ENCODE data around the gene MAP2K5. TPM values are rescaled to one million over a fixed set of nuclear protein-coding genes. Genes with fewer than 3 reads are reported as not detected.
"Not testable (repeated sequence)": the region's sequence is repeated elsewhere in the genome, so short reads cannot be mapped to it uniquely, and the experiment has no call there.

Gene MAP2K5
- total and polyA plus RNA-seq, 9 of the 15 experiments (the other 6 are each of a cell fraction or from before 2014, with no cell fraction given): 0.41 to 16.5 (median 7.5) TPM

GRCh38 chr15:67632261-67632660 lies 89.8 kb downstream of the MAP2K5 start:
- Histone ChIP-seq H3K36me3 (ENCODE audit: control insufficient read depth, insufficient read depth, low read length) (no peaks in the 10 kb centered on the region), H3K9ac (ENCODE audit: insufficient read depth in 1 of 2, low read depth in 2 of 2, low read length in 2 of 2) (no peak overlapping the region), H3K4me2 (ENCODE audit: insufficient read depth, low read length) (no peak overlapping the region), H3K4me1 (replicated peaks in 1 of 2; ENCODE audit: control insufficient read depth in 2 of 2, insufficient read depth in 2 of 2, low read length in 2 of 2) (no peaks in the 10 kb centered on the region), H3K27ac (ENCODE audit: extremely low read depth, low read depth, low read length) (no peak overlapping the region), H2AFZ (ENCODE audit: low read depth, low read length) (no peak overlapping the region), H4K20me1 (replicated peaks; ENCODE audit: control insufficient read depth, insufficient read depth, low read length) (no peaks in the 10 kb centered on the region), H3K9me3 (replicated peaks; ENCODE audit: control insufficient read depth, insufficient read depth, low read depth, low read length) (no peaks in the 10 kb centered on the region), H3K4me3 (no peak overlapping the region), H3K79me2 (ENCODE audit: control insufficient read depth, insufficient read depth, low read length) (no peaks in the 10 kb centered on the region), H3K9me1 (ENCODE audit: control insufficient read depth, insufficient read depth, low read length) (no peaks in the 10 kb centered on the region), H3K27me3 (ENCODE audit: control insufficient read depth in 2 of 2, insufficient read depth in 2 of 2, low read length in 2 of 2) (no peaks in the 10 kb centered on the region)
- DNase-seq (ENCODE audit: extremely low read depth in 1 of 4, low spot score in 3 of 4) (no peak), ATAC-seq (no peak), FAIRE-seq (no peak)
- ChIA-PET POLR2A (interaction anchor here (0.7 to 1.0 kb wide), 2 partner anchors 8 to 10 kb away, joined by 3 to 5 read pairs; no protein-coding TSS in a partner anchor), CTCF (ENCODE audit: low intra/inter-chr PET ratio) (no interaction called here)
- no TSS peak for BruUV-seq (replicated peaks)
- in situ Hi-C loops (cut with MboI) (no loop called here), intact Hi-C loops (cut with micrococcal nuclease) (no loop called here)
- TF ChIP-seq CCNT2 (IDR thresholded peaks at IDR 0.05; ENCODE audit: borderline replicate concordance, extremely low read depth, insufficient read length, low read depth, low read length) (no peak), ZNF407 (IDR thresholded peaks at IDR 0.05; ENCODE audit: low read depth) (no peak), POLR2A (conservative IDR thresholded peaks at IDR 0.05) (no peak), POLR2H (tag; IDR thresholded peaks at IDR 0.05; ENCODE audit: low read depth) (no peak), SRSF7 (optimal IDR thresholded peaks at IDR 0.05; ENCODE audit: low read depth, low read length) (no peak), SAP30 (IDR thresholded peaks at IDR 0.05; ENCODE audit: borderline replicate concordance, insufficient read depth, low read depth, low read length, poor library complexity, severe bottlenecking) (no peak)
- WGBS (ENCODE audit: insufficient coverage, low coverage, missing lambda C conversion rate): 79% methylated on average over 3 of the region's 3 CpGs

DNA sequence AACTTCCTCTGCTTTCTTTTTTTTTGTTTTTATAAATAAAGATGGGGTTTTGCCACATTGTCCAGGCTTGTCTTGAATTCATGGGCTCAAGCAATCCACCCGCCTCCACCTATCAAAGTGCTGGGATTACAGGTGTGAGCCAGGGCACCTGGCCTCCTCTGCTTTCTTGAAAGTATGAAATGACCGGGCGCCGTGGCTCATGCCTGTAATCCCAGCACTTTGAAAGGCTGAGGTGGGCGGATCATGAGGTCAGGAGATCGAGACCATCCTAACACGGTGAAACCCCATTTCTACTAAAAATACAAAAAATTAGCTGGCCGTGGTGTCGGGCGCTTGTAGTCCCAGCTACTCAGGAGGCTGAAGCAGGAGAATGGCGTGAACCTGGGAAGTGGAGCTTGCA lies 93.4 kb downstream of the MAP2K5 start:
- H3K27me3 ChIP-seq (ENCODE audit: control insufficient read depth in 2 of 2, insufficient read depth in 2 of 2, low read length in 2 of 2); H3K9me1 ChIP-seq (ENCODE audit: control insufficient read depth, insufficient read depth, low read length); CTCF ChIA-PET (ENCODE audit: low intra/inter-chr PET ratio); BruUV-seq (replicated peaks); H3K79me2 ChIP-seq (ENCODE audit: control insufficient read depth, insufficient read depth, low read length); H3K4me2 ChIP-seq (ENCODE audit: insufficient read depth, low read length); H3K36me3 ChIP-seq (ENCODE audit: control insufficient read depth, insufficient read depth, low read length); ATAC-seq; FAIRE-seq; H2AFZ ChIP-seq (ENCODE audit: low read depth, low read length); H3K9me3 ChIP-seq (replicated peaks; ENCODE audit: control insufficient read depth, insufficient read depth, low read depth, low read length); DNase-seq (ENCODE audit: extremely low read depth in 1 of 4, low spot score in 3 of 4); in situ Hi-C loops (cut with MboI); intact Hi-C loops (cut with micrococcal nuclease); H3K27ac ChIP-seq (ENCODE audit: extremely low read depth, low read depth, low read length); H3K4me1 ChIP-seq (replicated peaks in 1 of 2; ENCODE audit: control insufficient read depth in 2 of 2, insufficient read depth in 2 of 2, low read length in 2 of 2); H4K20me1 ChIP-seq (replicated peaks; ENCODE audit: control insufficient read depth, insufficient read depth, low read length); H3K9ac ChIP-seq (ENCODE audit: insufficient read depth in 1 of 2, low read depth in 2 of 2, low read length in 2 of 2); H3K4me3 ChIP-seq: not testable (repeated sequence)
- POLR2A ChIA-PET: interaction anchor here (0.6 to 1.1 kb wide), 2 partner anchors 13 to 567 kb away, joined by 3 read pairs; no protein-coding TSS in a partner anchor
- 81% methylated on average over 11 of the region's 11 CpGs for WGBS (ENCODE audit: insufficient coverage, low coverage, missing lambda C conversion rate)
